Skeletal muscle tissue (tissue), 4 donors: Measurements from ENCODE around the gene GLRX. TPM values are rescaled to one million over a fixed set of nuclear protein-coding genes. Genes with fewer than 3 reads are reported as not detected.

Source experiments
- H3K27ac ChIP-seq: one replicate; pipeline ENCODE4 v1.7.0; 2013; ENCODE audit warnings: mild to moderate bottlenecking, low read depth, low read length, inconsistent platforms
- H3K27me3 ChIP-seq, 3 donors: one replicate each; pipeline ENCODE4 v1.7.0; 2013; ENCODE audit warnings: low read length in 3 of 3; ENCODE audit not compliant: control insufficient read depth in 3 of 3, insufficient read depth in 3 of 3
- H3K36me3 ChIP-seq, 3 donors: one replicate each; pipeline ENCODE4 v1.7.0; 2013; ENCODE audit warnings: low read length in 3 of 3; ENCODE audit not compliant: control insufficient read depth in 3 of 3, insufficient read depth in 3 of 3
- H3K4me1 ChIP-seq, 3 donors: one replicate each; pipeline ENCODE4 v1.7.0; 2013; ENCODE audit warnings: low read length in 3 of 3, mild to moderate bottlenecking in 3 of 3; ENCODE audit not compliant: control insufficient read depth in 3 of 3, insufficient read depth in 3 of 3
- H3K4me3 ChIP-seq, 3 donors: one replicate each; pipeline ENCODE4 v1.7.0; 2013; ENCODE audit warnings: low read length in 3 of 3
- H3K9ac ChIP-seq, 3 donors: one replicate each; pipeline ENCODE4 v1.7.0; 2013; ENCODE audit warnings: low read length in 3 of 3, mild to moderate bottlenecking in 3 of 3, moderate library complexity in 2 of 3, low read depth in 1 of 3
- H3K9me3 ChIP-seq, 3 donors: one replicate each; pipeline ENCODE4 v1.7.0; 2013; ENCODE audit warnings: low read length in 3 of 3; ENCODE audit not compliant: control insufficient read depth in 3 of 3
- total RNA-seq: library from RNA; depleted of rRNA; stranded (reverse); fragments of >200 nt; gene quantifications from one replicate; pipeline ENCODE4 v1.2.3, GENCODE V29; 2014
- donor health status: Osteomylitis.

Gene GLRX
- total RNA-seq, 1 donor from 2014 or later: 6.8 TPM

DNA sequence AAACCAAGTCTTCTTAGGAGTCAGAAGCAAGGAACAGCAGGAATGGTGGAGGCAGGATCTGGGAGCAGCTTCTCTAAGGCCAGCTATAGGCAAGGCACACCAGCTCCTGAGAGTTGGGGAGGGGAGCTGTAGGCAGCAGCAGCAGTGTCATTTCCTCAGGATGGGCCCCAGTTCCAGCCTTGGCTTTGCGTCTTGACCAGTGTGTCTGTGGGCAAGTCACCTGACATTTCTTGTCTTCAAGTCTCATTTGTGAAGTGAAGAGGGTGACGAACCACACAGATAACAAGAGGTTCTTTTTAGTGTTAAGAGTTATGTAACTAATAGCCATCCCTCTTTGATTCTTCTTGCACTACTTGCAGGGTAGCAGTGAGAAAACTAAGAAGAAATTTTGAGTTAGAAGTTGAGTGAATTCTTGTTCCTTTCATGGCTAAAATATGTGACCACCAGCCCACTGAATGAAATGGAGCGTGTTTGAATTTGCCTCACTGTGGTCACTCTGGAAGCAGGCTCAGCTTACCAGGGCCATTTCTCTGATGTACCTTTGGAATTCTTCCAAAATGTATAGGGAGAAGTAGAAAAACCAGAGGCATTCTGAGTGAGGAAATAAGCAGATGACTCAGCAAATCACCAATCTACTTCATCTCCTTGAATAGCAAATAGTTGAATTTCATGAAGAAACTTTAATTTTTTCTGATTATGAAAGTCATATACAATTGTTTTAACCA lies 49.0 kb downstream of the GLRX start:
- H3K27me3 ChIP-seq: no peaks in the 10 kb centered on the region
- H3K9me3 ChIP-seq: no peaks in the 10 kb centered on the region
- no peak overlapping the region for H3K9ac ChIP-seq
- H3K4me3 ChIP-seq: no peak overlapping the region
- peaks cover 0 to 24% (median 3%) of the 10 kb centered on the region in 3 donors for H3K4me1 ChIP-seq
- peaks cover 4 to 22% (median 18%) of the 10 kb centered on the region in 3 donors for H3K36me3 ChIP-seq
- no peak overlapping the region for H3K27ac ChIP-seq

DNA sequence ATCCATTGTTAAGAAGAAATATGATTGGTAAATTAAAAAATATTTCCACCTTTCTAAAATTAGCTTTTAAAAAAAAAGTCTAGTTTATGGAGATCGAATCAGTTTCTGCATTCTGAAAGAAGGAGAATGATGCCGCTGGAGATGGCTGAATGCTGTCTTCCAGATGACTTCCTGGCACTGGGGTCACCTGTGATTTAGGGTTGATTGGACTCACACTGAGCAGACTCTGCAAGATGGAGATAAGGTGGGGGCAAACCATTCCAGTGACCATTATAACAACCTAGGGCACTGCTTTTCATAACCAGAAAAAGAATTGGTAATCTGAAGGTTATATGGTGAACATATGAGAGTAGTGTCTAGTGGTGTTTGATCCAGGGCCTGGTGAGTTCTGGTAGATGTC lies 50.6 kb downstream of the GLRX start:
- H3K27me3 ChIP-seq: no peaks in the 10 kb centered on the region
- H3K4me1 ChIP-seq: peaks cover 0 to 18% (median 3%) of the 10 kb centered on the region in 3 donors
- no peaks in the 10 kb centered on the region for H3K9me3 ChIP-seq
- H3K9ac ChIP-seq: no peak overlapping the region
- H3K4me3 ChIP-seq: no peak overlapping the region
- peaks cover 4 to 27% (median 22%) of the 10 kb centered on the region in 3 donors for H3K36me3 ChIP-seq
- H3K27ac ChIP-seq: peak overlapping the region; percentile 64

DNA sequence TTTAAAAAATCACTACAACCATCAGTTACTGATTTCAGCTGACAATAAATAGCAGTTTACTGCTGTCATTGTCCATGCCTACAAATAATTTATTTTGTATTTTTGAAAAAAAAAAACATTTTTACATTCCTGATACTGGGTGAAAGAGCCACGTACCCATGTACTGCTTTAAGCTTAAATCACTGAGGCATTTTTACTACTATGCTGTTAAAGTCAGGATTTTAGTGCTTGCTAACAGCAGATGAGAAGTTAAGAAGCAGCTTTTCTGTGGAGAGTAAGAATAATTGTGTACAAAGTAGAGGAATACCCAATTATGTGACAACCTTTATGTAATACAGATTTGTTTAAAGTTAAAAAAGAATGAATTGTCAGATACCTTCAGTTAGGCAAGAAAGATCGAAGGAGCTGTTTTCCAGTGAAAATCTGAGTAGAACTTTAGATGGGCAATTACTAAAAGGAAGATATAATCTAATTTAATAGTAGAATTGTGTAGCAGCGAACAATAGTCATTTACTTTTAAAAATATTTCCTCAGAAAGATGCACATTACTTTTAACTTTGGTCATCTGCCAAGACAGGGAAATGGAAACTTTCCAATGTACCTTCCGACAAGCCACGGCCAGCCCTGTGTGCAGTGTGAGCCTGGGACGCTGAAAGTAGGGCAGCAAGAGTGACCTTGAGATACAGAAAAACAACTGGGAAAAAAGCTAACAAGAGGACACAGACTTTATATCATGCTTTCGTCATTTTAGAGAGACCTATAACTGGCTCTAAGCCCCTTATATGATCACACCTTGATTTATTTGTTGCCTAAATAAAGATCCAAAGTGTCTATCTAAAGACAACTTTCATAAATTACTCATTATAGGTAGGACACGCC lies 51.5 kb downstream of the GLRX start:
- H3K4me3 ChIP-seq: no peak overlapping the region
- no peaks in the 10 kb centered on the region for H3K9me3 ChIP-seq
- H3K4me1 ChIP-seq: peaks cover 0 to 15% (median 3%) of the 10 kb centered on the region in 3 donors
- peak overlapping the region; percentile 64 for H3K27ac ChIP-seq
- H3K27me3 ChIP-seq: no peaks in the 10 kb centered on the region
- no peak overlapping the region for H3K9ac ChIP-seq
- H3K36me3 ChIP-seq: peaks cover 4 to 27% (median 22%) of the 10 kb centered on the region in 3 donors

DNA sequence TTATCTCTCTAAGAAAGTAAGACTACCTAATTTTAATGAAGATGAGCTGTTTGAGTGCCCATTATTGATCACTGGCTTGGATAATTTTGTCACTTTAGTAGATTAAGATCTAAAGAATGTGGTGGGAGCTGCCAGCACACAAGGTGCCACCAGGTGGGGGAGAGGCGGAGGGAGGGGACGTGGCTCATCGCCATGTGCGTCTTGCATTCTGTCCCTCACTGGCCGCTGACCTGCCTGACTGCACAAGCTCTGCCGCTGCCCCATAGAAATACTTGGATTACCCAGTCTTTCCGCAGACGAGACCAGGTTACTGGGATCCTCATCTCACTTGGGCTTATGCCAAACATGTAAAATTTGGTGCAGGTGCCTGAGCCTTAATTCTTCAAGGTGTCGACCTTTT lies 53.8 kb downstream of the GLRX start:
- peaks cover 4 to 33% (median 31%) of the 10 kb centered on the region in 3 donors for H3K36me3 ChIP-seq

DNA sequence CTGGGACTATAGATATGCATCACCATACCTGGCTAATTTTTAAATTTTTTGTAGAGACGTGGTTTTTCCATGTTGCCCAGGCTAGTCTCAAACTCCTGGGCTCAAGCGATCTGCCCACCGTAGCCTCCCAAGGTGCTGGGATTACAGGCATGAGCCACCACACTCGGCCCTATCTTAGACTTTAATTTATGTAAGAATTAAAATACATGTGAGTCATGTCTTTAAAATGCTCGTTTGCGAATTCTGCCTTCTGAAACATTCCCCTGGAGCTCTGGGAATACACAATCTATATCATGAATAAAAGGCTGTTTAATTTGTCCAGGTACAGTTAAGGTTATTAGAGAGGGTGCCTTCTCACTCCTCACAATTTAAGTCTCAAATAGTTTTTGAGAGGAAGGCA lies 58.6 kb downstream of the GLRX start:
- H3K4me3 ChIP-seq: no peak overlapping the region
- H3K9ac ChIP-seq: no peak overlapping the region
- H3K27ac ChIP-seq: no peak overlapping the region
- H3K9me3 ChIP-seq: no peaks in the 10 kb centered on the region
- no peaks in the 10 kb centered on the region for H3K27me3 ChIP-seq
- peaks cover 5 to 14% (median 12%) of the 10 kb centered on the region in 3 donors for H3K4me1 ChIP-seq
- H3K36me3 ChIP-seq: peaks cover 4 to 26% (median 19%) of the 10 kb centered on the region in 3 donors

More for the DNA sequence above, 53.8 kb downstream of the GLRX start:
- H3K4me3 ChIP-seq: no peak overlapping the region
- no peak overlapping the region for H3K27ac ChIP-seq
- peaks cover 0 to 14% (median 3%) of the 10 kb centered on the region in 3 donors for H3K4me1 ChIP-seq
- no peaks in the 10 kb centered on the region for H3K27me3 ChIP-seq
- no peaks in the 10 kb centered on the region for H3K9me3 ChIP-seq
- H3K9ac ChIP-seq: no peak overlapping the region

Other genes starting within 250 kb of the GLRX start
- gene GPR150, start 202.6 kb downstream of the GLRX start, total RNA-seq: under 0.01 TPM
- gene RFESD, start 175.9 kb downstream of the GLRX start, total RNA-seq: 3.1 TPM
- 1.0 TPM for gene SPATA9, start 139.7 kb downstream of the GLRX start, total RNA-seq
- 640 TPM for gene RHOBTB3, start 91.4 kb downstream of the GLRX start, total RNA-seq
- 5.7 TPM for gene ELL2, start 139.1 kb upstream of the GLRX start, total RNA-seq